ENCODE results near the gene RPS13. TPM values are rescaled to one million over a fixed set of nuclear protein-coding genes. Genes with fewer than 3 reads are reported as not detected.

The RPS13 gene
- total RNA-seq, 2 experiments from 2014 or later = 2,045 to 2,099 TPM

DNA sequence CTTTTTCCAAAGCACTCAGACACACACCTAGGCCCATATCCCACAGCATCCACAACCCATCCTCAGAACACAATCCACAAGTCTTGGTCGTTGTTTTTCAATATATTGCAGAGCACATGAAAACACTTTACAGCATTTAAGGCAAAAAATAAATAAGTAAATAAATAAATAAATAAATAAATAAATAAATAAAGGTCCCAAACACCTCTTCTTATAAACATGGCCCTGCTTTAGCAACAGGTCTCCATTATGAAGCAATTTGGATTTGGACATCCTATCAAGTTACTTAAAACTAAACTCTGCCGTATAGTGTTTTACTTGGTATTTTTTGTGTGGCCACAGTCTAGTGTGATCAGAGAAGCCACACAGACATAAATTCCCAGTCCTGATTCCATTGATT is 52.5 kb downstream of the RPS13 start:
- no peaks in the 10 kb centered on the region for H3K9me3 Mint-ChIP-seq
- H3K36me3 Mint-ChIP-seq (ENCODE audit: low read depth) = no peaks in the 10 kb centered on the region
- H3K4me1 Mint-ChIP-seq (ENCODE audit: low read depth) = no peaks in the 10 kb centered on the region
- DNase-seq = no peak
- H3K4me3 Mint-ChIP-seq = no peak overlapping the region
- intact Hi-C loops (cut with micrococcal nuclease) = no loop called here
- CTCF ChIA-PET = no interaction called here
- H3K27ac Mint-ChIP-seq = no peak overlapping the region
- no peaks in the 10 kb centered on the region for H3K27me3 Mint-ChIP-seq (ENCODE audit: low read depth)

Other genes with a start within 250 kb of the RPS13 start
- gene PLEKHA7, start 63.3 kb downstream of the RPS13 start, total RNA-seq = 1 to 10 TPM; 1.9 to 2.5 TPM
- 10 to 100 TPM; 16.4 to 17.3 TPM for gene PIK3C2A, start 130.3 kb upstream of the RPS13 start, total RNA-seq
- gene NUCB2, start 199.1 kb upstream of the RPS13 start, total RNA-seq = 10 to 100 TPM; 67.7 to 74.0 TPM

Data from activated naive CD4-positive, alpha-beta T cell treated with anti-CD3 and anti-CD28 coated beads for 36 hours (primary cell).